ENCODE measurements around the gene MYO1F.
"Not testable (repeated sequence)": the region's sequence is repeated elsewhere in the genome, so short reads cannot be mapped to it uniquely, and the experiment has no call there.

MYO1F gene

GRCh38 chr19:8517551-8518442 is 59.4 kb downstream of the MYO1F start:
- DNase-seq (ENCODE audit: low spot score), result no peak

GRCh38 chr19:8515317-8515716 is 61.9 kb downstream of the MYO1F start:
- no peak for DNase-seq (ENCODE audit: low spot score)

GRCh38 chr19:8514505-8515009 is 62.7 kb downstream of the MYO1F start:
- DNase-seq (ENCODE audit: low spot score), result not testable (repeated sequence)

GRCh38 chr19:8513687-8514504 is 63.3 kb downstream of the MYO1F start, which contains the start of gene ZNF414:
Gene ZNF414, minus strand, starts transcription at chr19:8514167. Its CDS starts 121 bp downstream, at chr19:8514046.
- peak; percentile 98 for DNase-seq (ENCODE audit: low spot score)

GRCh38 chr19:8513036-8513686 is 64.1 kb downstream of the MYO1F start:
- no peak for DNase-seq (ENCODE audit: low spot score)

GRCh38 chr19:8512115-8512967 is 64.9 kb downstream of the MYO1F start:
- DNase-seq (ENCODE audit: low spot score), result peak; percentile 47

GRCh38 chr19:8511573-8512101 is 65.6 kb downstream of the MYO1F start:
- no peak for DNase-seq (ENCODE audit: low spot score)

- DNase-seq (ENCODE audit: low spot score), result no peak
Measured at GRCh38 chr19:8510589-8511115, 66.6 kb downstream of the MYO1F start.

- DNase-seq (ENCODE audit: low spot score), result no peak
Measured at GRCh38 chr19:8506402-8506957, 70.8 kb downstream of the MYO1F start.

- peak; percentile 69 for DNase-seq (ENCODE audit: low spot score)
Measured at GRCh38 chr19:8505680-8506401, 71.4 kb downstream of the MYO1F start.

GRCh38 chr19:8504919-8505318 is 72.3 kb downstream of the MYO1F start:
- no peak for DNase-seq (ENCODE audit: low spot score)

GRCh38 chr19:8504171-8504570 is 73.1 kb downstream of the MYO1F start:
- no peak for DNase-seq (ENCODE audit: low spot score)

GRCh38 chr19:8503510-8503909 is 73.7 kb downstream of the MYO1F start:
- no peak for DNase-seq (ENCODE audit: low spot score)

GRCh38 chr19:8501981-8502380 is 75.3 kb downstream of the MYO1F start:
- no peak for DNase-seq (ENCODE audit: low spot score)

- DNase-seq (ENCODE audit: low spot score), result no peak
Measured at GRCh38 chr19:8501516-8501915, 75.7 kb downstream of the MYO1F start.

- DNase-seq (ENCODE audit: low spot score), result no peak
Measured at GRCh38 chr19:8500158-8500557, 77.1 kb downstream of the MYO1F start.

- no peak for DNase-seq (ENCODE audit: low spot score)
Measured at GRCh38 chr19:8499048-8499833, 78.0 kb downstream of the MYO1F start.

- DNase-seq (ENCODE audit: low spot score), result no peak
Measured at GRCh38 chr19:8498295-8498694, 78.9 kb downstream of the MYO1F start.

- no peak for DNase-seq (ENCODE audit: low spot score)
Measured at GRCh38 chr19:8494158-8494557, 83.1 kb downstream of the MYO1F start.
